GOT3 (cell line): ENCODE data around the gene TGDS.
"Not testable (repeated sequence)": the region's sequence is repeated elsewhere in the genome, so short reads cannot be mapped to it uniquely, and the experiment has no call there.

Experiments used
- DNase-seq: peaks from one replicate; lab custom pipeline; 2025; ENCODE audit warnings: mixed read lengths; lab: John Stamatoyannopoulos, UW

The TGDS gene

GRCh38 chr13:94549232-94550061, 46.5 kb downstream of the TGDS start:
- DNase-seq = no peak

GRCh38 chr13:94548821-94549231, 47.1 kb downstream of the TGDS start:
- DNase-seq = no peak

GRCh38 chr13:94548382-94548781, 47.6 kb downstream of the TGDS start:
- no peak for DNase-seq

- no peak for DNase-seq
Observed at GRCh38 chr13:94546061-94546839, 49.7 kb downstream of the TGDS start.

- no peak for DNase-seq
Observed at GRCh38 chr13:94544922-94545321, 51.0 kb downstream of the TGDS start.

GRCh38 chr13:94542917-94543316, 53.0 kb downstream of the TGDS start:
- DNase-seq = no peak

- DNase-seq = no peak
Observed at GRCh38 chr13:94537740-94538630, 58.0 kb downstream of the TGDS start.

- DNase-seq = no peak
Observed at GRCh38 chr13:94535775-94536174, 60.2 kb downstream of the TGDS start.

- DNase-seq = no peak
Observed at GRCh38 chr13:94535231-94535630, 60.7 kb downstream of the TGDS start.

GRCh38 chr13:94534166-94534565, 61.8 kb downstream of the TGDS start:
- no peak for DNase-seq

GRCh38 chr13:94532278-94532677, 63.7 kb downstream of the TGDS start:
- DNase-seq = not testable (repeated sequence)

GRCh38 chr13:94526956-94527355, 69.0 kb downstream of the TGDS start:
- DNase-seq = not testable (repeated sequence)

- no peak for DNase-seq
Observed at GRCh38 chr13:94525781-94526180, 70.2 kb downstream of the TGDS start.

GRCh38 chr13:94524407-94524806, 71.5 kb downstream of the TGDS start:
- no peak for DNase-seq
